ENCODE data around the gene TLE4. TPM values are rescaled to one million over a fixed set of nuclear protein-coding genes. Genes with fewer than 3 reads are reported as not detected.
A peak's percentile ranks its signal among the peaks of the same experiment; 100 is the strongest.

The TLE4 gene
- total RNA-seq, 3 donors from 2014 or later (not counting 1 experiment from before 2014, with no cell fraction given): 214 to 240 (median 220) TPM

DNA sequence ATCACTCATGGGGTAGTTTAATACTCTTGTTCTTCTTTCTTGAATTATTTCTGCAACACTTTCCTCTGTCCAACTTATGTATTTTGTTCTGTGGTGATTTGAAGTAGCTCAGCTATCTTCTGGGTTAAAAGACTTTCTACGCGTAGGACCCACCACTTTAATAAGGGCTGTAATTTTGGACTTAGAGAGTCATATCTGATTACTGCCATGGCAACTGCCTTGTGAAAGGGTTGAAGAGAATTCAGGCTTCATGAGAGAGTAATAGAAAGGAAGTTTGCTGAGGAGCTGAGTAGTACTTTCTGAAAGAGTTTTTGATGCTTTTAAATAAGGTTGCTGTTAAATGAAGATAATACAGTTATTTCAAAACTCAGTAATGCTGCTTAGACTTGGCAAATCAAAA, 89.5 kb downstream of the TLE4 start:
- TF ChIP-seq, protein P1, sequence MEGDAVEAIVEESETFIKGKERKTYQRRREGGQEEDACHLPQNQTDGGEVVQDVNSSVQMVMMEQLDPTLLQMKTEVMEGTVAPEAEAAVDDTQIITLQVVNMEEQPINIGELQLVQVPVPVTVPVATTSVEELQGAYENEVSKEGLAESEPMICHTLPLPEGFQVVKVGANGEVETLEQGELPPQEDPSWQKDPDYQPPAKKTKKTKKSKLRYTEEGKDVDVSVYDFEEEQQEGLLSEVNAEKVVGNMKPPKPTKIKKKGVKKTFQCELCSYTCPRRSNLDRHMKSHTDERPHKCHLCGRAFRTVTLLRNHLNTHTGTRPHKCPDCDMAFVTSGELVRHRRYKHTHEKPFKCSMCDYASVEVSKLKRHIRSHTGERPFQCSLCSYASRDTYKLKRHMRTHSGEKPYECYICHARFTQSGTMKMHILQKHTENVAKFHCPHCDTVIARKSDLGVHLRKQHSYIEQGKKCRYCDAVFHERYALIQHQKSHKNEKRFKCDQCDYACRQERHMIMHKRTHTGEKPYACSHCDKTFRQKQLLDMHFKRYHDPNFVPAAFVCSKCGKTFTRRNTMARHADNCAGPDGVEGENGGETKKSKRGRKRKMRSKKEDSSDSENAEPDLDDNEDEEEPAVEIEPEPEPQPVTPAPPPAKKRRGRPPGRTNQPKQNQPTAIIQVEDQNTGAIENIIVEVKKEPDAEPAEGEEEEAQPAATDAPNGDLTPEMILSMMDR (IDR thresholded peaks at IDR 0.05): no peak
- Histone ChIP-seq H3K27me3 (ENCODE audit: control insufficient read depth, insufficient read depth, low read length) (no peaks in the 10 kb centered on the region), H3K4me1 (ENCODE audit: control insufficient read depth, insufficient read depth, low read length) (peaks cover 4% of the 10 kb centered on the region), H3K4me3 (ENCODE audit: low read length) (no peak overlapping the region), H3K36me3 (ENCODE audit: control insufficient read depth, insufficient read depth, low read length) (peaks cover 4% of the 10 kb centered on the region), H3K27ac (ENCODE audit: low read length) (no peak overlapping the region), H3K9me3 (ENCODE audit: control insufficient read depth, insufficient read depth, low read length) (no peaks in the 10 kb centered on the region)
- WGBS (ENCODE audit: insufficient coverage): 100% methylated on average over 2 of the region's 2 CpGs
- DNase-seq (no peak), ATAC-seq (no peak)
- H3K9me3 Mint-ChIP-seq: no peaks in the 10 kb centered on the region
- H3K4me3 Mint-ChIP-seq: no peak overlapping the region
- H3K27ac Mint-ChIP-seq: no peak overlapping the region
- intact Hi-C loops (cut with micrococcal nuclease): no loop called here
- no peaks in the 10 kb centered on the region for H3K27me3 Mint-ChIP-seq (ENCODE audit: low read depth in 2 of 2)
- peaks cover 7% of the 10 kb centered on the region for H3K36me3 Mint-ChIP-seq
- H3K4me1 Mint-ChIP-seq: peaks cover 63 to 72% of the 10 kb centered on the region in 2 donors

DNA sequence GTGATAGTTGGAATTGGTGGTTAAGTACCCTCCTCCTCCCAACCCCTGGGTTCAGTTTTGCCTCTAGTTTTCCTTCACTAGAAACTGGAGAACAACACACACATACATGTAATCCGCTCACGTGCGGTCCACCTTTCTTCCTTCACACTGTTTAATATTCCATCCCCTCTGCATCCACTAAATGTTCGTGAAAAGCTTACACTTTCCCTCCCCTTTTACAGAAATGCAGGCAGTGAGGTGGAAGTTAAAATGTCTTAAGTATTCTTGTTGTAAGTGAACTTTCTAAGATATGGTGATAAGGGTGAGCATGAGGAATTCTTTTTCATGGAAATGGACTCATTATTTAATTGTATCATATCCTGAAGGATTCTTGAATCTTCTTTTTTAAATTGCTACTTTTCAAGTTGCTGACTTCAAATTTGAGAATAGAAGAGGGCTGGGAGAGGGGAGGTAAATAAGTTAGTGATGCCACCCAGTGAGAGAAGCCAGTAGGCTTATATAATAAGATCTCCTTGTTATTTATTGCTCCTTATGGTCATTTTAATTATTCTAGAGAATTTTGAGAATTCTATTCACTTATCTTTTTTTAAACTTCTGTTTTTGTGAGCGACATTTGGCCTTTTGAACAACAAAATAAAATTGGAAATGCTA, 90.2 kb downstream of the TLE4 start:
- no peaks in the 10 kb centered on the region for H3K9me3 Mint-ChIP-seq
- no peaks in the 10 kb centered on the region for H3K27me3 Mint-ChIP-seq (ENCODE audit: low read depth in 2 of 2)
- intact Hi-C loops (cut with micrococcal nuclease): loop anchor here (2.0 kb wide), 1 partner anchor 31 kb away; no protein-coding TSS in a partner anchor
- Histone ChIP-seq H3K36me3 (ENCODE audit: control insufficient read depth, insufficient read depth, low read length) (peaks cover 3% of the 10 kb centered on the region), H3K27ac (ENCODE audit: low read length) (no peak overlapping the region), H3K4me1 (ENCODE audit: control insufficient read depth, insufficient read depth, low read length) (peaks cover 6% of the 10 kb centered on the region), H3K4me3 (ENCODE audit: low read length) (no peak overlapping the region), H3K27me3 (ENCODE audit: control insufficient read depth, insufficient read depth, low read length) (no peaks in the 10 kb centered on the region), H3K9me3 (ENCODE audit: control insufficient read depth, insufficient read depth, low read length) (no peaks in the 10 kb centered on the region)
- ATAC-seq (no peak), DNase-seq (no peak)
- TF ChIP-seq, protein P1 (IDR thresholded peaks at IDR 0.05): no peak
- WGBS (ENCODE audit: insufficient coverage): 85% methylated on average over 4 of the region's 5 CpGs
- H3K36me3 Mint-ChIP-seq: peaks cover 4% of the 10 kb centered on the region
- no peak overlapping the region for H3K4me3 Mint-ChIP-seq
- peak overlapping the region; percentile 31 to 49 for H3K27ac Mint-ChIP-seq
- H3K4me1 Mint-ChIP-seq: peaks cover 56 to 68% of the 10 kb centered on the region in 2 donors

DNA sequence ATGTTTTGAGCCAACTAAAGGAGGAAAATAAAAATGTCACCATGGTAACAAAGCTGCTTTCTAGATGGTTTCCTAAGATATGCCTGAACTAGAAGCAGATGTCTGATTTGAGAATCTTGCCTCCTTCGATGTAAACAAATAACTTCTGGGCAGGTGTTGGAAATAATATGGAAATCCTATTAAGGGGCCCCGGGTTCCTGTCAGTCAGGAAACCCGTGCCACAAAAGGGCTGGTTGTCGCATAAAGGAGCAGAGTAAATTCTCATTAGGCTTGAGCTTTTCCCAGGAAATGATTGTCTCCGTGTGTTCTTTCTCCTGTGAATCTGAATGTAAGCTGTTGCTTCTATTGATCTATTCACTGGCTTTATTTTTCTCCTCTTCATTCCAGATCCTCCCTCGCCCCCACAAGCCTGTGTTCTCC, 90.8 kb downstream of the TLE4 start:
- Histone ChIP-seq H3K4me3 (ENCODE audit: low read length) (no peak overlapping the region), H3K27ac (ENCODE audit: low read length) (no peak overlapping the region), H3K36me3 (ENCODE audit: control insufficient read depth, insufficient read depth, low read length) (peaks cover 2% of the 10 kb centered on the region), H3K4me1 (ENCODE audit: control insufficient read depth, insufficient read depth, low read length) (peaks cover 6% of the 10 kb centered on the region), H3K27me3 (ENCODE audit: control insufficient read depth, insufficient read depth, low read length) (no peaks in the 10 kb centered on the region), H3K9me3 (ENCODE audit: control insufficient read depth, insufficient read depth, low read length) (no peaks in the 10 kb centered on the region)
- H3K27me3 Mint-ChIP-seq (ENCODE audit: low read depth in 2 of 2): no peaks in the 10 kb centered on the region
- intact Hi-C loops (cut with micrococcal nuclease): loop anchor here (2.0 kb wide), 1 partner anchor 32 kb away; no protein-coding TSS in a partner anchor
- no peak overlapping the region for H3K4me3 Mint-ChIP-seq
- H3K4me1 Mint-ChIP-seq: peaks cover 56 to 64% of the 10 kb centered on the region in 2 donors
- TF ChIP-seq, protein P1 (IDR thresholded peaks at IDR 0.05): no peak
- DNase-seq (peak in 1 of 2 donors; percentile 32), ATAC-seq (no peak)
- H3K9me3 Mint-ChIP-seq: no peaks in the 10 kb centered on the region
- 52% methylated on average over 6 of the region's 6 CpGs for WGBS (ENCODE audit: insufficient coverage)
- no peaks in the 10 kb centered on the region for H3K36me3 Mint-ChIP-seq
- H3K27ac Mint-ChIP-seq: peak overlapping the region; percentile 31 to 49

Data from natural killer cell (primary cell).